Fibroblast of lung (primary cell): ENCODE results near the gene IGF2R. TPM values are rescaled to one million over a fixed set of nuclear protein-coding genes. Genes with fewer than 3 reads are reported as not detected.

Experiments
- DNase-seq, 2 donors: peaks; one replicate each; pipeline versions ENCODE4 v3.0.0 to v3.0.0-alpha.2; 2010; ENCODE audit warnings: low read depth in 2 of 2
- H2AFZ ChIP-seq: 2 replicates; pipeline ENCODE4 v1.5.1; 2012; ENCODE audit warnings: low read length, control low read depth, inconsistent platforms
- H3K27ac ChIP-seq: 2 replicates; pipeline ENCODE4 v1.5.1; 2011; ENCODE audit warnings: low read length, control low read depth; ENCODE audit not compliant: insufficient read depth
- H3K27me3 ChIP-seq: 2 replicates; pipeline ENCODE4 v1.5.1; 2011; ENCODE audit warnings: mild to moderate bottlenecking, low read length; ENCODE audit not compliant: control insufficient read depth, insufficient read depth
- H3K36me3 ChIP-seq: 2 replicates; pipeline ENCODE4 v1.5.1; 2011; ENCODE audit warnings: low read length; ENCODE audit not compliant: control insufficient read depth, insufficient read depth
- H3K4me1 ChIP-seq: 2 replicates; pipeline ENCODE4 v1.5.1; 2011; ENCODE audit warnings: low read length; ENCODE audit not compliant: control insufficient read depth, insufficient read depth; ENCODE audit errors: extremely low read depth
- H3K4me2 ChIP-seq: 2 replicates; pipeline ENCODE4 v1.5.1; 2011; ENCODE audit warnings: low read length, control low read depth; ENCODE audit not compliant: insufficient read depth; ENCODE audit errors: extremely low read depth
- H3K4me3 ChIP-seq, 4 experiments: fragments of 200-600 bp in 1 of 4; sonication (generic) in 1 of 4; replicated peaks in 1 of 4; 2 replicates each; pipeline ENCODE4 v1.5.1; 2011 to 2016; ENCODE audit warnings: low read length in 4 of 4, low read depth in 3 of 4, mild to moderate bottlenecking in 3 of 4, control low read depth in 2 of 4, inconsistent platforms in 1 of 4, mixed read lengths in 1 of 4; ENCODE audit not compliant: insufficient read depth in 1 of 4; ENCODE audit errors: control extremely low read depth in 1 of 4
- H3K79me2 ChIP-seq: 2 replicates; pipeline ENCODE4 v1.5.1; 2012; ENCODE audit warnings: mild to moderate bottlenecking, low read length, inconsistent platforms; ENCODE audit not compliant: control insufficient read depth, insufficient read depth
- H3K9ac ChIP-seq: 2 replicates; pipeline ENCODE4 v1.5.1; 2011; ENCODE audit warnings: mild to moderate bottlenecking, low read length, control low read depth; ENCODE audit not compliant: insufficient read depth
- H3K9me3 ChIP-seq: 2 replicates; pipeline ENCODE4 v1.5.1; 2012; ENCODE audit warnings: low read depth, low read length; ENCODE audit not compliant: control insufficient read depth, insufficient read depth
- H4K20me1 ChIP-seq: 2 replicates; pipeline ENCODE4 v1.5.1; 2011; ENCODE audit warnings: low read length; ENCODE audit not compliant: control insufficient read depth, insufficient read depth; ENCODE audit errors: extremely low read depth
- EZH2 ChIP-seq: IDR thresholded peaks from 2 replicates; pipeline ENCODE4 v1.5.1; 2012; ENCODE audit warnings: low read length, control low read depth, mild to moderate bottlenecking; ENCODE audit errors: missing control alignments
- polyA plus RNA-seq, 2 donors: library from polyadenylated mRNA; depleted of rRNA in 1 of 2; stranded (reverse) in 1 of 2; unstranded in 1 of 2; fragments of >200 nt; gene quantifications; 2 replicates each; pipeline ENCODE4 v1.2.1, GENCODE V29; 2011 to 2012; ENCODE audit warnings: missing spikeins in 1 of 2
- total RNA-seq: library from RNA; depleted of rRNA; stranded (reverse); fragments of >200 nt; gene quantifications from 2 replicates; pipeline ENCODE4 v1.2.1, GENCODE V29; 2014
- TF ChIP-seq, protein P1 (sequence below), 2 donors: IDR thresholded peaks in 1 of 2; conservative IDR thresholded peaks in 1 of 2; 1 replicate in 1 of 2; 2 replicates in 1 of 2; pipeline ENCODE4 v1.5.1; 2011 to 2012; ENCODE audit warnings: low read length in 2 of 2, control low read depth in 1 of 2, inconsistent platforms in 1 of 2, low read depth in 1 of 2, mild to moderate bottlenecking in 1 of 2

IGF2R gene
- total and polyA plus RNA-seq, 2 donors (not counting 1 experiment from before 2014, with no cell fraction given) = 37.6 to 300 TPM

DNA sequence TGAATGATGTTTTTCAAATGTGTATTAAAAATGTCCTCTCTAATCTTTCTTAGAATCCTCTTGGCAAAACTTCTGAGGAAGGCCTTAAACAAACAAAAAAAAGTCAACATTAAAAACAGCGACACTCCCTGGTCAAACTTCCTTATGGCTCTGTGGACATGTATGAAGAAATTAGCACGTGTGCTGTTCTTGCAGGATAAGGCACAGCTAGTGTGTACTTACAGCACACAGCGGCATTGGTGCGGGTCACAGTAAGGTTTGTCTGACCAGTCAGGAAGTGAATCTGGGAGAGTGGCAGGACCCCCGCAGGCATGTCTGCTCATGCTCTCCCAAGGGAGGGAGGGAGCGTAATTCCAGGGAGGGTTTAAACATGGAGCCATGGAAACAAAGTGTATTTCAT is 191.6 kb downstream of the IGF2R start:
- Histone ChIP-seq H3K4me3 (no peak overlapping the region), H4K20me1 (no peaks in the 10 kb centered on the region), H3K4me1 (no peaks in the 10 kb centered on the region), H3K4me2 (no peak overlapping the region), H3K9ac (no peak overlapping the region), H3K9me3 (no peaks in the 10 kb centered on the region), H2AFZ (no peak overlapping the region), H3K27me3 (no peaks in the 10 kb centered on the region), H3K36me3 (no peaks in the 10 kb centered on the region), H3K79me2 (no peaks in the 10 kb centered on the region), H3K27ac (no peak overlapping the region)
- peak in 1 of 2 donors; percentile 48 for DNase-seq
- no peak for TF ChIP-seq EZH2
- TF ChIP-seq, protein P1, sequence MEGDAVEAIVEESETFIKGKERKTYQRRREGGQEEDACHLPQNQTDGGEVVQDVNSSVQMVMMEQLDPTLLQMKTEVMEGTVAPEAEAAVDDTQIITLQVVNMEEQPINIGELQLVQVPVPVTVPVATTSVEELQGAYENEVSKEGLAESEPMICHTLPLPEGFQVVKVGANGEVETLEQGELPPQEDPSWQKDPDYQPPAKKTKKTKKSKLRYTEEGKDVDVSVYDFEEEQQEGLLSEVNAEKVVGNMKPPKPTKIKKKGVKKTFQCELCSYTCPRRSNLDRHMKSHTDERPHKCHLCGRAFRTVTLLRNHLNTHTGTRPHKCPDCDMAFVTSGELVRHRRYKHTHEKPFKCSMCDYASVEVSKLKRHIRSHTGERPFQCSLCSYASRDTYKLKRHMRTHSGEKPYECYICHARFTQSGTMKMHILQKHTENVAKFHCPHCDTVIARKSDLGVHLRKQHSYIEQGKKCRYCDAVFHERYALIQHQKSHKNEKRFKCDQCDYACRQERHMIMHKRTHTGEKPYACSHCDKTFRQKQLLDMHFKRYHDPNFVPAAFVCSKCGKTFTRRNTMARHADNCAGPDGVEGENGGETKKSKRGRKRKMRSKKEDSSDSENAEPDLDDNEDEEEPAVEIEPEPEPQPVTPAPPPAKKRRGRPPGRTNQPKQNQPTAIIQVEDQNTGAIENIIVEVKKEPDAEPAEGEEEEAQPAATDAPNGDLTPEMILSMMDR (conservative IDR thresholded peaks at IDR 0.05 in 1 of 2, IDR thresholded peaks at IDR 0.05 in 1 of 2; ENCODE audit: low read depth in 1 of 2, low read length in 2 of 2) = peak in 1 of 2 donors; percentile 27

Other genes with a start within 250 kb of the IGF2R start
- 124 and 137 TPM in 2 replicates for gene WTAP, start 241.6 kb upstream of the IGF2R start, total RNA-seq
- 52.7 and 63.0 TPM in 2 replicates for gene WTAP, start 241.6 kb upstream of the IGF2R start, polyA plus RNA-seq
- 37.5 and 121 TPM in 2 replicates for gene ACAT2, start 207.0 kb upstream of the IGF2R start, total RNA-seq
- 108 TPM in 2 replicates for gene ACAT2, start 207.0 kb upstream of the IGF2R start, polyA plus RNA-seq
- gene TCP1, start 179.5 kb upstream of the IGF2R start, total RNA-seq = 200 and 231 TPM in 2 replicates
- gene TCP1, start 179.5 kb upstream of the IGF2R start, polyA plus RNA-seq = 142 and 163 TPM in 2 replicates
- 80.4 and 82.7 TPM in 2 replicates for gene MRPL18, start 178.6 kb upstream of the IGF2R start, total RNA-seq
- gene MRPL18, start 178.6 kb upstream of the IGF2R start, polyA plus RNA-seq = 87.1 and 101 TPM in 2 replicates
- not detected in 2 replicates for gene PNLDC1, start 168.8 kb upstream of the IGF2R start, total RNA-seq
- 0.09 TPM in 1 of 2 replicates, not detected in the other for gene PNLDC1, start 168.8 kb upstream of the IGF2R start, polyA plus RNA-seq
- not detected in 2 replicates for gene MAS1, start 78.1 kb upstream of the IGF2R start, total RNA-seq
- not detected in 2 replicates for gene MAS1, start 78.1 kb upstream of the IGF2R start, polyA plus RNA-seq
- 0.26 and 0.50 TPM in 2 replicates for gene SLC22A1, start 152.7 kb downstream of the IGF2R start, total RNA-seq
- 0.06 and 0.07 TPM in 2 replicates for gene SLC22A1, start 152.7 kb downstream of the IGF2R start, polyA plus RNA-seq